ENCODE measurements around the gene EEF2KMT.

EEF2KMT gene

DNA sequence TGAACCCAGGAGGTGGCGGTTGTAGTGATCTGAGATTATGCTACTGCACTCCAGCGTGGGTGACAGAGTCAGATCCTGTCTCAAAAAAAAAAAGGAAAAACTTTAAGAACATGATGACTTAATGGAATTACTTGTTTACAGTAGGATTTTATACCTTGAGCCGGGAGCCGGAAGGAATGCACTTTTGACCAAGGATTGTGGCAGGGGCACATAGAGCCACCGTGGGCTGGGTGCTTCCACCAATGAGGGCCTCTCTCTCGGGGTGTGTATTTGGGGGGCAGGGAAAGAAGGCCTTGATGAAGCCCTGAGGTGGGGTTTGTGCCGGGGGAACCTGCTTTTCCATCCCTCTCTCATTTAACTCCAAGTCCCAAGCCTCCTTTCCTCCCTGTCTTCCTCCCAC, 57.1 kb downstream of the EEF2KMT start:
- no peak for DNase-seq

DNA sequence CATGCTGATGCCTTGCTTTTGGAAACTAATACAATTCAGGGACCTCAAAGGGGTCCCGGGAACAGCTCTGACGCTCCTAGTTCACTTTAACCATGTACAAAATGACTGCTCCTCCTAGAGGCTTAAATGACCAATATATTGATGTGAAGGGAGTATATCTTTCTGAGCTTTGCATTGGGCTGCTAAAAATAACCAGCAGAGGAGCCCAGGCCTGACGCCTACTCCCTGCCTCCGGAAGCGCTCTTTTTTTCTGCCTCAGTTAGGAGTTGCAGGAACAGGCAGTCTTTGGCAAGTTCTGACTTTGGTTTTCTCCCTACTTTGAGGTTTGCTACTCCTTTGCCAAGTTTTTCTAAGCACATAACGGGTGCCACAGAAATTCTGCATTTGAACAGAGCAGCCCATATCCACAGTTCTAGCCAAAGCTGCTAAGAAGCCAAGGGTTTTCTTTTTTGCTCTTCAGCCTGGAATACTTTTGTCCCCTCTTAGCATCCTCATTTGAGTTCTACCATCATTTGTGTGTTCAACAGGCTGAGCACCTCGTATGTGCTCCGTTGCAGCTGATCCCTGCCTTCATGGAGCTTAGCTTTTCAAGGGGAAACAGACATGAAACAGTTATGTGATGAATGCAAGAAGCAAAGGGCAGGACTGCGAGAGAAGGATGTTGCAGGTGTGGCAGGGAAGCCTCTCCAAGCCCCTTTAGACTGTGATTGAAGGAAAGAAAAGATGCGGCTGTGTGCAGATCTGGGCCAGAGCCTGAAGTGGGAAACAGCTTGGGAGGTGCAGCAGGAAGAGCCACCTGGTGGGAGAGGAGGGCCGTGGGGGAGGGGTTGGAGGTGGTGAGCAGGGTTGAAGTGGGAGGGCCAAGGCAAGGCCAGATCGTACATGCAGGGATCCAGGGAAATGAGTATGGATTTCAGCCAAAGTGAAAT, 61.1 kb downstream of the EEF2KMT start:
- no peak for DNase-seq

DNA sequence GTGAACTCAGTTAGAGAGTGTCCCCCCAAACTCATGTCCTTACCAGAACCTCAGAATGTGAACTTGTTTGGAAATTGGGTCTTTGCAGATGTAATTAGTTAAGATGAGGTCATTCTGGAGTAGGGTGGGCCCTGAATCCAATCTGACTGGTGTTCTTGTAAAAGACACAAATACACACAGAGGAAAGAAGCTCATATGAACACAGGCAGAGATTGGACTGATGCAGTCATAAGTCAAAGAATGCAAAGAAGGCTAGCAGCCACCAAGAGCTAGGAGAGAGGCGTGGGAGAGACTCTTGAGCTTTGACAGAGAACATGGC, 61.7 kb downstream of the EEF2KMT start:
- no peak for DNase-seq
